ENCODE data around the gene RNU6-1. TPM values are rescaled to one million over a fixed set of nuclear protein-coding genes. Genes with fewer than 3 reads are reported as not detected.

RNU6-1 gene
- total RNA-seq, 1 donor from 2014 or later, result not detected

DNA sequence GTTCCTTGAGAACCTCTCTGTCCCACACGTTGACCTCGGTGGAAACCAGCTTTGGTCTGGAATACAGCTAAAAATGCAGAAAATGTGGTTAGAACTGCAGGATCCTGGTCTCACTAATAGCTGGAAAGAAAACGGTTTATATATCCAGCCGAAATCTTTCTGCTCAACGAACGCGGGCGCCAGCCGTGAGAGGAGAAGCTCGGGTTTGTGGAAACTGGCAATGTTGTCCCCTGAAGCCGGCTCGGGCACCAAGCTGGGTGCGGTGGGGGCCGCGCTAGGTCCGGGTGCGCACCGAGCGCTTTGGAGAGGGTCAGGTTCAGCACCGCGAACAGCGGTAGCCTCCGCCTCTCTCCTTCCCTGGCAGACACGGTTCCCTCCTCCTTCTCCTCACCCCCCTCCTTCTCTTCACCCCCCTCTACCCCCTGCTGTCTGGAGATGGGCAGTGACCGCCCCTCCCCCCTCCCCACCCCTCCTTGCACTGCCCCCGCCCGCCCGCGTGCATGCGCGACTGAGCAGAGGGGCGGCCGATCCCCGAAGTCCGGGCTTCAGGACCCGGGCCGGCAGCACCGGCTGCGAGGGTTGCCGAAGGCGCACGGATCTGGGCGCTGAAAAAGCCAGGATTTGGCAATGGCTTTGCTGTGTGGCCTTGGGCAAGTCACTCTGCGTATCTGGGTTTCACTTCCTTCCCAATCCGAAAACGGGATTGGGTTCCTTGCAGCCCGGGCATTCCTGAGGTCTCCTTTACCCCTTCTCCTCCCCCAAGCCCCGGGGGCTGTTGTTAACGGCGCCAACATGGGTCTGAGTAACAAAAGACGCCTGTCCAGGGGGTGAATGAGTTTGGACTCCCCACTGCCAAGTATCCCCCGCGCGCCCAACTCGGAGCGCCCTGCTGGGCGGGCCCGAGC is 14.6 kb downstream of the RNU6-1 start, which contains the start of gene SKOR1:
Gene SKOR1 (plus strand): TSS at position 534 of the 905 bp plus-strand sequence. CDS start 94 bp downstream, at position 628.
- intact Hi-C loops (cut with DNase I), result no loop called here
- Histone ChIP-seq H3K27me3 (peaks cover 100% of the 10 kb centered on the region), H3K4me3 (no peak within 1 kb of the TSS), H3K27ac (no peak within 1 kb of the TSS), H3K36me3 (no peaks in the 10 kb centered on the region), H3K4me1 (peaks cover 30% of the 10 kb centered on the region), H3K9me3 (no peaks in the 10 kb centered on the region)
- TF ChIP-seq, protein P1, sequence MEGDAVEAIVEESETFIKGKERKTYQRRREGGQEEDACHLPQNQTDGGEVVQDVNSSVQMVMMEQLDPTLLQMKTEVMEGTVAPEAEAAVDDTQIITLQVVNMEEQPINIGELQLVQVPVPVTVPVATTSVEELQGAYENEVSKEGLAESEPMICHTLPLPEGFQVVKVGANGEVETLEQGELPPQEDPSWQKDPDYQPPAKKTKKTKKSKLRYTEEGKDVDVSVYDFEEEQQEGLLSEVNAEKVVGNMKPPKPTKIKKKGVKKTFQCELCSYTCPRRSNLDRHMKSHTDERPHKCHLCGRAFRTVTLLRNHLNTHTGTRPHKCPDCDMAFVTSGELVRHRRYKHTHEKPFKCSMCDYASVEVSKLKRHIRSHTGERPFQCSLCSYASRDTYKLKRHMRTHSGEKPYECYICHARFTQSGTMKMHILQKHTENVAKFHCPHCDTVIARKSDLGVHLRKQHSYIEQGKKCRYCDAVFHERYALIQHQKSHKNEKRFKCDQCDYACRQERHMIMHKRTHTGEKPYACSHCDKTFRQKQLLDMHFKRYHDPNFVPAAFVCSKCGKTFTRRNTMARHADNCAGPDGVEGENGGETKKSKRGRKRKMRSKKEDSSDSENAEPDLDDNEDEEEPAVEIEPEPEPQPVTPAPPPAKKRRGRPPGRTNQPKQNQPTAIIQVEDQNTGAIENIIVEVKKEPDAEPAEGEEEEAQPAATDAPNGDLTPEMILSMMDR (IDR thresholded peaks at IDR 0.05), result no peak
- DNase-seq, result peak; percentile 65
- ATAC-seq, result peak; percentile 31

DNA sequence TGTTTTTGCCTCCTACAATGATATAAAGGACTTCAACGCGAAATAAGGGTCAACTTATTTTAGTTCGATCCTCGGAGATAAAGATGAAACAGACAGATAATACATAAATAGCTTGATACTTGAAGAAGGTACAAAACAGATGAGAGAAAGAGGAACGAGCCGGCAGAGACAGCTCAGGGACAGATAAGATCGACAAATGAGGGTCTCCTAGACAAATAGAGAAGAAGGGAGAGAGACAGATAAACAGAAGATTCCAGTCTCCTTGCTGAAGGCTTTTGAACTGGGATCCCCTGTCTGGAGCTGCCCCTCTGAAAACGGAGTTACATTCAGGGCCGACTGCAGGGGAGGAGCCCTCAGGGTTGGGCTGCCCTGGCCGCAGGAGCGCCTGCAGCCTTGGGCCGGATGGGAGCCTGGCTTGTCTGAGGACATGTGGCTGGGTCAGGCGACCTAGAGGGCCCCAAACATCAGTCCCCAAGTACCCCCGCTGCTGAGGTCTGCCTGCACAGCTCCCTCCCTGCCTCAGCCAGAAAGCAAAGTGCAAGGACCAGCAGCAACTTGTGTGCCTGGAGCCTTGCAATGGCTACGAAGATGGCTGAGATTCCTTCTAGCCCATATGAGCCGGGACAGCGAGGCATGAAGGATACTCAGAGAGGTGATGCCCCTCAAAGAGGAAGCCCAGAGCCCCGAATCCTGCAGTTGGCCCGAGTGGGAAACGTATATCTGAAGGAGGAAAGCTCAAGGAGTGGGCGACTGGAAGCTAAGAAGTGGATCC is 15.5 kb downstream of the RNU6-1 start:
- intact Hi-C loops (cut with DNase I), result no loop called here

DNA sequence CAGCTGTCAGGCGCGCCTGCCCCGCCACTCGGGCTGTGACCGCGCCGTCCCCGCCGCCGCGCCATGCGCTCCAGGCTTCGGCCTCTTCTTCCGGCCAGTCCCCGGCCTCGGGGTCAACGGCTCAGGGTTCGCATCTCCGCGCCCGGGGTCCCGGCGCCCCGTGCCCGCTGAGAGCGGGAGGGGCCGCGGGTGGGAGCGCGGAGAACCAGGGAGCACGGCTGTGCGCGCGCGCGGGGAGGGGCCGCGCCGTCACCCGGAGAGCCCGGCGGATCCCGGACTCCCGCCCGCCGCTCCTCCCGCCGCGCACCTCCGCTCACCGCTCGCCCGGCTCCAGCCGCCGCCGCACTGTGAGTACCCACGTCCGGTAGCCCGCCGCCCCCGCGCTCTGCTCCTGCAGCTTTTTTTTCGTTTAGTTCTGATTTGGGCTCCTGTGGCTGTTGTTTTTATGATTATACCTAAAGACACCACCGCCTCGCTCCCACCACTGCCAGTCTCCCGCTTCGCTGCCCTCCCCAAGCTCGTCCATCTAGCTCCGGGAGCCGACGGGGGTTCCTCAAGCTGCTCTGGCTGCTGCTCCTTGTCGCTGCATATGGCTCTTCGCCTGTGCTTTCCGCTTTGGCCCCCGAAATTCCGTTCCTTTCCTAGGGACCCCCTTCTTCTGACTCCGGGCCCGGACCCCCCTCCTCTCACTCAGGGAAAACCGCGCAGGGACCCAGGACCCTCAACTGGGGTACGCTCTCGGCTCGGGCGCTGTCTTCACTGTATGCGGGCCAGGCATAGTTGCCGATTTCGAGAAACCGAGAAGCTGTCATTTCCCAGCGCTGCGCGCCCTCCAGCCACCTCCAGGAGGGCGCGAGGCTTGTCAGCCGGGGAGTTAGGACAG is 16.3 kb downstream of the RNU6-1 start:
- no peak for DNase-seq
- peaks cover 96% of the 10 kb centered on the region for H3K27me3 ChIP-seq
- TF ChIP-seq, protein P1 (IDR thresholded peaks at IDR 0.05), result no peak
- no peaks in the 10 kb centered on the region for H3K9me3 ChIP-seq
- no peak overlapping the region for H3K27ac ChIP-seq
- intact Hi-C loops (cut with DNase I), result no loop called here
- H3K4me3 ChIP-seq, result no peak overlapping the region
- no peak for ATAC-seq
- no peaks in the 10 kb centered on the region for H3K36me3 ChIP-seq
- H3K4me1 ChIP-seq, result peaks cover 21% of the 10 kb centered on the region

More for the DNA sequence above, 15.5 kb downstream of the RNU6-1 start:
- Histone ChIP-seq H3K4me3 (no peak overlapping the region), H3K27ac (no peak overlapping the region), H3K4me1 (peaks cover 29% of the 10 kb centered on the region), H3K27me3 (peaks cover 100% of the 10 kb centered on the region), H3K9me3 (no peaks in the 10 kb centered on the region), H3K36me3 (no peaks in the 10 kb centered on the region)
- TF ChIP-seq, protein P1 (IDR thresholded peaks at IDR 0.05), result no peak
- ATAC-seq (no peak), DNase-seq (no peak)

DNA sequence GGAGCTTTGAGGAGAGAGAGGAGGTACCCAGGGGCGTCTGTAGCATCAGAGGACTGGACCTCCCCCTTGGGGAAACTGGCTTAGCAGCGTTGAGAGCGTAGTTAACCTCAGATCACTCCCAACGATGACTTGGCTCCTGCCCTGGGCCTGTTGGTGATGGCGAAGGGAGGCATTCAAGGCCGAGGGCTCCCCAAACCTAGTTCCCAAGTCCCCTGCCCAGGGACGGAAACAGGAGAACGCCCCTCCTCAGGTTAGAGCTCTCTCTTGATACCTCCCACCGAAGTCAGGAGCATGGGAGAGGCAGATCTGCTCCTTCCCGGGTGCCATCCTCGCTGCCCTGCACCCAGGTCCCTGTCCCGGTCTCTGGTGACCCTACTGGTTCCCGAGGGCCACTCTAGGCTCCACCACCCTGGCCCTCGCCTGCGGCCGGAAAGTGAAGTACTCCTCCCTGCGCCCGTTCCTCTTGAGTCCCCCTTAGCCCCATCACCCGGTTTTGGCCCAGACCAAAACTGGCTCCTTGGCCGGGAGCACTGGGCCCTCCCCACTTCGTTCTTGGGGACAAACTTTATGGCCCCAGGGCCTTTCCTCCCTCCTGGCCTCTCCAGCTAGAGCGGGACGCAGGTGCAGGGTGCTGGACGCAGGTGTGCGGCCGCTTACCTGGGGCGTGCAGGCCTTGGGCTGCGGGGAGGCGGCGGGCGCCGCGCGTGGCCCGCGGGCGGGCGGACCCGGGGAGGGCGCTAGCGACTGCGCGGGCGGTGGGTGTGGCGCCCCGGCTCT is 17.1 kb downstream of the RNU6-1 start:
- peaks cover 88% of the 10 kb centered on the region for H3K27me3 ChIP-seq
- intact Hi-C loops (cut with DNase I), result no loop called here
- H3K4me1 ChIP-seq, result peaks cover 13% of the 10 kb centered on the region
- no peaks in the 10 kb centered on the region for H3K9me3 ChIP-seq
- H3K4me3 ChIP-seq, result no peak overlapping the region
- no peak for DNase-seq
- TF ChIP-seq, protein P1 (IDR thresholded peaks at IDR 0.05), result no peak
- no peak for ATAC-seq
- H3K36me3 ChIP-seq, result no peaks in the 10 kb centered on the region
- no peak overlapping the region for H3K27ac ChIP-seq

Measured in upper lobe of right lung (tissue), 1 donor.